ENCODE measurements around the gene ANKRD36B. TPM values are rescaled to one million over a fixed set of nuclear protein-coding genes. Genes with fewer than 3 reads are reported as not detected.
"Not testable (repeated sequence)": the region's sequence is repeated elsewhere in the genome, so short reads cannot be mapped to it uniquely, and the experiment has no call there.

Gene ANKRD36B
- total RNA-seq, 4 donors from 2014 or later, result 28.5 to 294 (median 69.2) TPM

DNA sequence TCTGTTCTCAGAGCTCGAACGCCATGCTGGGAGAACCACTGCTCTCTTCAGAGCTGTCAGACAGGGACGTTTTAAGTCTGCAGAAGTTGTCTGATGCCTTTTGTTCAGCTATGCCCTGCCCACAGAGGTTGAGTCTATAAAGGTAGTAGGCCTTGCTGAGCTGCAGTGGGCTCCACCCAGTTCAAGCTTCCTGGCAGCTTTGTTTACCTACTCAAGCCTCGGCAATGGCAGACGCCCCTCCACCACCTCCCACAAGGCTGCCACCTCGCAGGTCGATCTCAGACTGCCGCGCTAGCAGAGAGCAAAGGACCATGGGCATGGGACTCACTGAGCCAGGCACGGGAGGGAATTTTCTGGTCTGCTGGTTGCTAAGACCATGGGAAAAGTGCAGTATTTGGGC is 11.9 kb upstream of the ANKRD36B start:
- not testable (repeated sequence) for H3K36me3 ChIP-seq, H3K4me1 ChIP-seq, DNase-seq, H3K27me3 ChIP-seq, H3K9me3 ChIP-seq, H3K27ac ChIP-seq, H3K4me3 ChIP-seq

DNA sequence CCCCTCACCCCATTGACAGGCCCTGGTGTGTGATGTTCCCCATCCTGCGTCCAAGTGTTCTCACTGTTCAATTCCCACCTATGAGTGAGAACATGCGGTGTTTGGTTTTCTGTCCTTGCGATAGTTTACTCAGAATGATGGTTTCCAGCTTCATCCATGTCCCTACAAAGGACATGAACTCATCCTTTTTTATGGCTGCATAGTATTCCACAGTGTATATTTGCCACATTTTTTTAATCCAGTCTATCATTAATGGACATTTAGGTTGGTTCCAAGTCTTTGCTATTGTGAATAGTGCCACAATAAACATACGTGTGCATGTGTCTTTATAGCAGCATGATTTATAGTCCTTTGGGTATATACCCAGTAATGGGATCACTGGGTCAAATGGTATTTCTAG is 6.5 kb upstream of the ANKRD36B start:
- not testable (repeated sequence) for H3K9me3 ChIP-seq, H3K4me3 ChIP-seq

DNA sequence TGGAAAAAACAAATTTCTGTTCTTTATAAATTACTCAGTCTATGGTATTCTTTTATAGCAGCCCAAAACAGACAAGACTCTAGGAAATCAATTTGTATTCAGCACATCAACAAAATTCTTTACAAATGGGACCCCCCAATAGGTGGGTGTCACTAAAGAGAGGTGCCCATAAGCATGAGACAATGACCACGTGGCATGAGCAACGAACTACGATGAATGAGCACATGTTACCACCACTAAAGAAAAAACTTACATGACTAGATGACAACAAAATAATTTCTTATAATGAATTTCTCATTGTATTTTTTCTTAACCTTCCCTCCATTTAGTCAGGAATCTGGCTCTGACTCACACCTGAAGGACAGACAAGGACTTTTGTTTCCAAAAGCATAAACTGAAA is 3.8 kb upstream of the ANKRD36B start:
- H3K27me3 ChIP-seq, result not testable (repeated sequence)

More for the DNA sequence above, 6.5 kb upstream of the ANKRD36B start:
- H3K36me3 ChIP-seq, H3K27ac ChIP-seq, H3K27me3 ChIP-seq, H3K4me1 ChIP-seq, DNase-seq: not testable (repeated sequence)

GRCh38 chr2:97590515-97591394 is 1.1 kb upstream of the ANKRD36B start:
- peak; percentile 73 to 92 (median 79) for DNase-seq
- not testable (repeated sequence) for H3K27me3 ChIP-seq, H3K36me3 ChIP-seq, H3K9me3 ChIP-seq, H3K4me1 ChIP-seq
- peak overlapping the region; percentile 58 to 83 (median 66) for H3K4me3 ChIP-seq
- TF ChIP-seq, protein P1, sequence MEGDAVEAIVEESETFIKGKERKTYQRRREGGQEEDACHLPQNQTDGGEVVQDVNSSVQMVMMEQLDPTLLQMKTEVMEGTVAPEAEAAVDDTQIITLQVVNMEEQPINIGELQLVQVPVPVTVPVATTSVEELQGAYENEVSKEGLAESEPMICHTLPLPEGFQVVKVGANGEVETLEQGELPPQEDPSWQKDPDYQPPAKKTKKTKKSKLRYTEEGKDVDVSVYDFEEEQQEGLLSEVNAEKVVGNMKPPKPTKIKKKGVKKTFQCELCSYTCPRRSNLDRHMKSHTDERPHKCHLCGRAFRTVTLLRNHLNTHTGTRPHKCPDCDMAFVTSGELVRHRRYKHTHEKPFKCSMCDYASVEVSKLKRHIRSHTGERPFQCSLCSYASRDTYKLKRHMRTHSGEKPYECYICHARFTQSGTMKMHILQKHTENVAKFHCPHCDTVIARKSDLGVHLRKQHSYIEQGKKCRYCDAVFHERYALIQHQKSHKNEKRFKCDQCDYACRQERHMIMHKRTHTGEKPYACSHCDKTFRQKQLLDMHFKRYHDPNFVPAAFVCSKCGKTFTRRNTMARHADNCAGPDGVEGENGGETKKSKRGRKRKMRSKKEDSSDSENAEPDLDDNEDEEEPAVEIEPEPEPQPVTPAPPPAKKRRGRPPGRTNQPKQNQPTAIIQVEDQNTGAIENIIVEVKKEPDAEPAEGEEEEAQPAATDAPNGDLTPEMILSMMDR (IDR thresholded peaks at IDR 0.05), result peak; percentile 97 to 100 (median 100)
- peak in 1 of 2 donors; percentile 28 for TF ChIP-seq POLR2A (IDR thresholded peaks at IDR 0.05)
- peak overlapping the region; percentile 85 to 97 (median 95) for H3K27ac ChIP-seq

More for the DNA sequence above, 3.8 kb upstream of the ANKRD36B start:
- H3K9me3 ChIP-seq, DNase-seq, H3K36me3 ChIP-seq, H3K4me1 ChIP-seq, H3K4me3 ChIP-seq, H3K27ac ChIP-seq: not testable (repeated sequence)

GRCh38 chr2:97589257-97589597 is 450 bp downstream of the ANKRD36B start:
- H3K27me3 ChIP-seq, DNase-seq, H3K9me3 ChIP-seq, H3K4me1 ChIP-seq, H3K36me3 ChIP-seq: not testable (repeated sequence)
- H3K4me3 ChIP-seq, result peak overlapping the region; percentile 40 to 83 (median 66)
- H3K27ac ChIP-seq, result peak overlapping the region; percentile 71 to 97 (median 95)

- DNase-seq, H3K9me3 ChIP-seq: not testable (repeated sequence)
Observed at GRCh38 chr2:97565674-97566073, 24.0 kb downstream of the ANKRD36B start.

DNA sequence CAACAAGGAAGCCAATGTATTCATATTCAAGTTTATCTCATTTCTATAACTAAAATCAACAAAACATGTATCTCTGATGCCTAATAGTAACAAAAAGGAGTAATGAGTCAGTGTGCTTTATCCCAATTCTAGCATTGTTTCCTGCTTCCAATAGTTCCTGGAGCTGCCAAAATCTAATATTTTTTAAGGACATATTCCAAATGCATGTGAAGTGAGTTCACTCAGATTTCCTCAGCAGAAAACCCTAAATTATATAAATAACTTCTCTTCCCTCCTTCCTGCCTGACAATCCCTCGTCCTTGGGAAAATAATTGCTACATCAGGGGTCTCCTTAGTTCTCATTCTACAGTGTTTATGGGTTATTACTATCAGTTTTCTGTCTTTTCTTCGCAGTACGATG is 37.3 kb downstream of the ANKRD36B start:
- H3K27me3 ChIP-seq, H3K4me1 ChIP-seq, DNase-seq, H3K27ac ChIP-seq, H3K4me3 ChIP-seq, H3K9me3 ChIP-seq: not testable (repeated sequence)
- peaks cover 0 to 38% (median 0%) of the 10 kb centered on the region in 3 donors for H3K36me3 ChIP-seq

More at GRCh38 chr2:97565674-97566073, 24.0 kb downstream of the ANKRD36B start:
- H3K27ac ChIP-seq, H3K27me3 ChIP-seq, H3K36me3 ChIP-seq, H3K4me1 ChIP-seq, H3K4me3 ChIP-seq: not testable (repeated sequence)

GRCh38 chr2:97550498-97550897 is 39.2 kb downstream of the ANKRD36B start:
- not testable (repeated sequence) for H3K27me3 ChIP-seq, H3K4me1 ChIP-seq, H3K27ac ChIP-seq, H3K4me3 ChIP-seq, H3K9me3 ChIP-seq, DNase-seq
- H3K36me3 ChIP-seq, result peaks cover 0 to 35% (median 0%) of the 10 kb centered on the region in 3 donors

DNA sequence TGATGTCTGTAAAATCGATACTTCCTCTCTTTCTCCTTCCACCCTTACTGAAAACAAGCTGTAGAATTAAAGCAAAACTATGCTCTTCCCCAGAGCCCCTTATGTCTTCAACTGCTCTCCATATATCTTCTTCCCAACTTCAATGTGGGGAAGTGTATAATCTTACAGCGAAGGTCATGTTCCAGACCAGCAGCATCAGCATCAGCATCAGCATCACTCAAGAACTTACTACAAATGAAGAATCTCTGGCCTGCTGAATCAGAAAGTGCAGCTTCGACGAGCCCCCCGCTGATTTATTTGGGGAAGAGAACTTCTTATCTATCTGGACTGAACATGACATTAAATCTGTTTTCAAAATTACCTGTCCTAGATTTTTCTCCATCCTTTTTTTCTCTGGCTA is 40.6 kb downstream of the ANKRD36B start:
- H3K4me3 ChIP-seq, DNase-seq, H3K9me3 ChIP-seq, H3K4me1 ChIP-seq, H3K27me3 ChIP-seq, H3K27ac ChIP-seq: not testable (repeated sequence)
- H3K36me3 ChIP-seq, result peaks cover 0 to 23% (median 0%) of the 10 kb centered on the region in 3 donors

- not testable (repeated sequence) for H3K27ac ChIP-seq, H3K4me1 ChIP-seq, H3K4me3 ChIP-seq, H3K27me3 ChIP-seq, H3K9me3 ChIP-seq, DNase-seq
- H3K36me3 ChIP-seq, result peaks cover 0 to 20% (median 0%) of the 10 kb centered on the region in 3 donors
Observed at GRCh38 chr2:97548536-97548935, 41.1 kb downstream of the ANKRD36B start.
